Transverse colon (tissue), 4 donors: ENCODE measurements around the gene MAFB.

ENCODE experiments used
- POLR2A ChIP-seq: fragments of 450-650 bp; IDR thresholded peaks from one replicate; pipeline ENCODE4 v1.6.1; 2016; ENCODE audit warnings: antibody characterized with exemption, mild to moderate bottlenecking, moderate library complexity
- POLR2AphosphoS5 ChIP-seq, 3 donors: sonication (generic); formaldehyde crosslinking; IDR thresholded peaks; one replicate each; pipeline ENCODE4 v1.6.1; 2016; ENCODE audit warnings: antibody characterized with exemption in 3 of 3
- TF ChIP-seq, protein P1 (sequence below), 5 experiments: fragments of 200-600 bp in 3 of 5; fragments of 450-650 bp in 2 of 5; sonication (generic) in 3 of 5; IDR thresholded peaks; 1 replicate in 2 of 5; 2 replicates in 3 of 5; pipeline ENCODE4 v1.5.1; 2016 to 2017; ENCODE audit warnings: antibody characterized with exemption in 5 of 5, inconsistent platforms in 3 of 5, mild to moderate bottlenecking in 2 of 5, moderate library complexity in 1 of 5

DNA sequence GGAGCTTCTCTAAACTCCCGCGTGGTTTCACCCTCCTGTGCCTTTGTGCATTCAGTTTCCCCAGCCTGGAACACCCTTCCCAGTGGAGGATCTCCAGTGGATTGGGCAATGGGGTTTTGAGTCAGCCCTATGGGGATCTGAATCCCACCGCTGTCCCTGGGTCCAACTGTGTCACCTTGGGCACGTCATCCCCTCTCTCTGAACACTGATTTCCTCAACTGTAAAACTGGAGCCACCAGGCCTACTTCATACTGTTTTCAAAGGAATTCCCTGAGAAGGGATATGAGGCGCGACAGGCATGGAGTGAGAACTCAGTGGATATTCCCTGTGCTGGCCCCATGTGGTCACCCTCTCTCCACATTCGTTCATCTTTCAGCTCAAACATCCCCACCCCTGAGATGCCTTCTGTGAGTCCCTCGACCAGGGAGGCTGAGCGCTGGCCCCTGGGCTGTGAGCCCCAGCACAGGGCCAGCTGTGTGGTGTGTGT, 25.7 kb downstream of the MAFB start:
- TF ChIP-seq POLR2A (no peak), POLR2AphosphoS5 (IDR thresholded peaks at IDR 0.05) (no peak)
- TF ChIP-seq, protein P1, sequence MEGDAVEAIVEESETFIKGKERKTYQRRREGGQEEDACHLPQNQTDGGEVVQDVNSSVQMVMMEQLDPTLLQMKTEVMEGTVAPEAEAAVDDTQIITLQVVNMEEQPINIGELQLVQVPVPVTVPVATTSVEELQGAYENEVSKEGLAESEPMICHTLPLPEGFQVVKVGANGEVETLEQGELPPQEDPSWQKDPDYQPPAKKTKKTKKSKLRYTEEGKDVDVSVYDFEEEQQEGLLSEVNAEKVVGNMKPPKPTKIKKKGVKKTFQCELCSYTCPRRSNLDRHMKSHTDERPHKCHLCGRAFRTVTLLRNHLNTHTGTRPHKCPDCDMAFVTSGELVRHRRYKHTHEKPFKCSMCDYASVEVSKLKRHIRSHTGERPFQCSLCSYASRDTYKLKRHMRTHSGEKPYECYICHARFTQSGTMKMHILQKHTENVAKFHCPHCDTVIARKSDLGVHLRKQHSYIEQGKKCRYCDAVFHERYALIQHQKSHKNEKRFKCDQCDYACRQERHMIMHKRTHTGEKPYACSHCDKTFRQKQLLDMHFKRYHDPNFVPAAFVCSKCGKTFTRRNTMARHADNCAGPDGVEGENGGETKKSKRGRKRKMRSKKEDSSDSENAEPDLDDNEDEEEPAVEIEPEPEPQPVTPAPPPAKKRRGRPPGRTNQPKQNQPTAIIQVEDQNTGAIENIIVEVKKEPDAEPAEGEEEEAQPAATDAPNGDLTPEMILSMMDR (IDR thresholded peaks at IDR 0.05) = no peak
